Measurements from ENCODE around the gene BMP7. TPM values are rescaled to one million over a fixed set of nuclear protein-coding genes. Genes with fewer than 3 reads are reported as not detected.

Gene BMP7
- total RNA-seq, 3 donors from 2014 or later = 1.7 to 2.8 (median 2.0) TPM

DNA sequence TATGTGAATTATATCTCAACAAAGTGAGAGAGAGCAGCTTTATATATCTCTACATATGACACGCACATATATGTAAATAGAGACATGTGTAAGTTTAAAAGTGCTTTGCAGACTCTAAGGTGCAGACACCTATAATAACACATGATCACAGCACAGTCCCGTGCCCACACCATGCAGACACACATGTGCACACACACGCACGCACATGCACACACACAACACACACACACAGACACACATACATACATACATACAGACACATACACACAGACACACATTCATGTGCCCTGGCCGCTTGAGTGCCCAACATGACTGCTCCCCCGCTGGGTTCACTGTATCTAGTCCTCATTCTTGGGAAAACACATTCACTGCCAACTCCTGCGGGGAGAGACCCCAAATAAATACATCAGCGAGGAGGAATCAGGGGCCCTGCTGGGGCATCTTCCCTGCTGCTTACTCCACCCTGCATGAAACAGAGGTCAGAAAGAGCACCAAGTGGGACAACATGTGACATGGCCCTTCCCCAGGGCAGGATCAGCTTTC, 121.3 kb downstream of the BMP7 start:
- Histone ChIP-seq H3K36me3 (ENCODE audit: low read depth) (no peaks in the 10 kb centered on the region), H3K4me3 (no peak overlapping the region), H3K9me3 (no peaks in the 10 kb centered on the region), H3K4me1 (ENCODE audit: low read depth) (no peaks in the 10 kb centered on the region)
- TF ChIP-seq CTCF (IDR thresholded peaks at IDR 0.05) = no peak
- ATAC-seq = no peak
- DNase-seq = no peak
- intact Hi-C loops (cut with DNase I, micrococcal nuclease) = no loop called here

- no peaks in the 10 kb centered on the region for H3K9me3 ChIP-seq
- DNase-seq (no peak), ATAC-seq (no peak)
- H3K4me1 ChIP-seq (ENCODE audit: low read depth) = no peaks in the 10 kb centered on the region
- no peak for TF ChIP-seq CTCF (IDR thresholded peaks at IDR 0.05)
- intact Hi-C loops (cut with DNase I, micrococcal nuclease) = no loop called here
- H3K4me3 ChIP-seq = no peak overlapping the region
- H3K36me3 ChIP-seq (ENCODE audit: low read depth) = no peaks in the 10 kb centered on the region
Measured at GRCh38 chr20:57143173-57143572, 123.3 kb downstream of the BMP7 start.

DNA sequence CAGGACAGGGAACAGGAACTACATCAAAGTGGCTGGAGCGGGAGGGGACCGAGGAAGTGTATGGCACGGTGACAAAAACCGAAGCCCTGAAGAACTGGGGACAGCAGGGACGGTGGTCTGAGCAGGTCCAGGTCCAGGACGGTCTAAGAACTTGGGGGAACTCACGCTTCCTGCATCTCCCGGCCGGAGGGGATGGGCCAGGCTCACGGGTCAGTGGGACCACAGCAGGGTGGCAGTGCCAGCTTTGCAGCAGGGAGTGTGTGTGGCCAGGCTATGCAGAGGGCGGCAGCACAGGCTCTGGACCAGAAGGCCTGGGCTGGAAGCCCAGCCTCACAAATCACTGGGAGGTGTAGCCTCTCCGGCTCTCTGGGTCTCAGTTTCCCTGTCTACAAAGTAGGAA, 123.8 kb downstream of the BMP7 start:
- Histone ChIP-seq H3K36me3 (ENCODE audit: low read depth) (no peaks in the 10 kb centered on the region), H3K4me1 (ENCODE audit: low read depth) (no peaks in the 10 kb centered on the region), H3K9me3 (no peaks in the 10 kb centered on the region), H3K4me3 (no peak overlapping the region)
- DNase-seq = no peak
- ATAC-seq = no peak
- intact Hi-C loops (cut with DNase I, micrococcal nuclease) = no loop called here
- TF ChIP-seq CTCF (IDR thresholded peaks at IDR 0.05) = no peak

DNA sequence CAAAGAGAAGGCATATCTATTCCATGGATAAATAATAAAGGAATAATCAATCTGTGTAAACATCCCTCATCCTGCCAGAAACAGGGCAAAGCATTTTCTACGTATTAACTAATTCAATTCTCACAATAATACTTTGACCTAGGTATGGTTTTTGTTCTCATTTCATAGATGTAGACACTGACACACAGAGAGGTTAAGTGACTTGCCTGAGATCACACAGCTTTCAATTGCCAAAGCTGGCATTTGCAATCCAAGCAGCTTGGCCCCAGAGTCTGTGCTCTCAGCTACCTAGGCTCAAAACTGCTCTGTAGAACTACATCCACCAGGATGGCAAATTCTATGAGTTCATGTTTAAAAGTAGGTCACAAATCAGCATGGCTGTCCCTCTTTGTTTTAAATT, 124.9 kb downstream of the BMP7 start:
- no peaks in the 10 kb centered on the region for H3K36me3 ChIP-seq (ENCODE audit: low read depth)
- no peak for ATAC-seq
- no peak for TF ChIP-seq CTCF (IDR thresholded peaks at IDR 0.05)
- H3K4me3 ChIP-seq = no peak overlapping the region
- H3K4me1 ChIP-seq (ENCODE audit: low read depth) = no peaks in the 10 kb centered on the region
- DNase-seq = no peak
- intact Hi-C loops (cut with DNase I, micrococcal nuclease) = no loop called here
- H3K9me3 ChIP-seq = no peaks in the 10 kb centered on the region

- Histone ChIP-seq H3K4me3 (no peak overlapping the region), H3K9me3 (no peaks in the 10 kb centered on the region), H3K36me3 (ENCODE audit: low read depth) (no peaks in the 10 kb centered on the region), H3K4me1 (ENCODE audit: low read depth) (no peaks in the 10 kb centered on the region)
- intact Hi-C loops (cut with DNase I, micrococcal nuclease) = no loop called here
- ATAC-seq (no peak), DNase-seq (no peak)
- TF ChIP-seq CTCF (IDR thresholded peaks at IDR 0.05) = no peak
Measured at GRCh38 chr20:57140416-57140965, 126.0 kb downstream of the BMP7 start.

Data from mucosa of descending colon (tissue), 3 donors.